Inflammatory macrophage (primary cell): ENCODE results near the gene TOP1.

ENCODE experiments used
- DNase-seq, 2 donors: peaks; one replicate each; pipeline ENCODE4 v3.0.0-alpha.2; 2020 to 2022

TOP1 gene

GRCh38 chr20:41038149-41038877 is 9.7 kb downstream of the TOP1 start:
- no peak for DNase-seq

DNA sequence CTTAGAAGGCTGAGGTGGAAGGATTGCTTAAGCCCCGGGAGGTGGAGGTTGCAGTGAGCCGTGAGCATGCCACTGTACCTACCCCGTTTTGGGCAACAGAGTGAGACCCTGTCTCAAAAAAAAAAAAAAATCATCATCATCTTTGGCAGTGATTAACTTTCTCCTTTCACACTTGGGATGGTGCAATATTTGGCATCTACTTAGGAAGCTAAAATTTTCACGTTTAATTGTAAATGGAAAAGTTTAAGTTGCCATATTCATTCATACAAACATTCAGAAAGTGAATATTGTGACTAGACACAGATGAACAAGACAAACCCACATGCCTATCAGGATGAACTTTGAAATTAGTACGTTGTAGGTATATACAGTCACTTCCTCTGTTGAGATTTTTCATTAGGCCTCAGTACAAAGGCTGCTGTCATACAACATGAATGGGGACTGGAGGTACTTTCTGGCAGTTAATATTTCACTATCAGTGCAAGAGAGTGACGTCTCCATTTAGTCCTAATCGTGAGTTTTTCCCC is 10.3 kb downstream of the TOP1 start:
- no peak for DNase-seq

DNA sequence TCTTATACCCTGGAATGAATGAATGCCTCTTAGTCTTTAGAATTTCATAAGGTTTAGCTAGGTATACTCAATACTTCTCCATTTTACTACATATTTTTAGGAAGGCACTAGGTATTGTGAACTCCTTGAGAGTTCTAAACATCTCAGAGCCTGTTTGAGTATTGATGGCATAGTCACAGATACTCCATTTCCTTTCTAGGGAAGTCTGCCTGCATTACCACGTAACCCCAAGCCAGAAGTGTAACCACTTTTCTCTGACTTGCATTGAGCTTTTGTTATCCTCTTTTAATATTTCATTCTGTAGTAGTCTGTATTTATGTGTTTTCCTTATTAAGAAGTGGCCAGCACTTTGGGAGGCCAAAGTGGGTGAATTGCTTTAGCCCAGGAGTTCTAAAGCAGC is 12.2 kb downstream of the TOP1 start:
- DNase-seq: no peak

DNA sequence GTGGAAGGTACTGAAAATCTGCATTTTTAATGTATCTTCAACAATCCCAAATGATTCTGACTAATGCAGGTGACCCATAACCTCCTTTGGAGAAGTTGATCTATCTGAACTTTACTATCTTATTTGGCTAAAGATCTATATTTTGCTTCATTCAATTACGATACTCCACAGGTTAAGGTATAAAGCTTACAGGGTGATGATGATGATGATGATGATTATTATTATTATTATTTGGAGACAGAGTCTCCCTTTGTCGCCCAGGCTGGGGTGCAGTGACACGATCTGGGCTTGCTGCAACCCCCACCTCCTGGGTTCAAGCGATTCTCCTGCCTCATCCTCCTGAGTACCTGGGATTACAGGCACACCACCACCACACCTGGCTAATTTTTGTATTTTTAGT is 13.1 kb downstream of the TOP1 start:
- DNase-seq: no peak

DNA sequence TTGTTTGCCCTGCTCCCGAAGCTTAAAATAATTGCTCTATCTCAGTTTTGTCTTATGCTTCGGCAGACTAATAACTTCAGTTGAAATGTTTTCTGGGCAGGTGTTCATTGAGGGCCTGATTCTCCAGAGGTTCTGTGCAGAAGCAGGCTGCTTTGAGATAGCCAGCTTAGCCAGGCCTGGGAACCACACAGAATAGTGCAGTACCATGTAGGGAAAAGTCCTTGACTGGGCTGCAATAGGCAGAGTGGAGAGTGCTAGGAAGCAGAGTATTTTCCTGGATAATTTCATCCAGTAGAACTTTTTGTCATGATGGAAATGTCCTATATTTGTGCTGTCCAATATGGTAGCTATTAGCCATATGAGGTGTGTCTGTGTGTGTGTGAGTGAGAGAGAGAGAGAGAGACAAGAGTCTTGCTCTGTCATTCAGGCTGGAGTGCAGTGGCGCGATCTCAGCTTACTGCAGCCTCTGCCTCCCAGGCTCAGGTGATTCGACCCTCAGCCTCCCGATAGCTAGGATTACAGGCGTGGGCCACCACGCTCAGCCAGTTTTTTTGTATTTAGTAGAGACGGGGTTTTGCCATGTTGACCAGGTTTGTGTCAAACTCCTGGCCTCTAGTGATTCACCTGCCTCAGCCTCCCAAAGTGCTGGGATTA is 15.9 kb downstream of the TOP1 start:
- DNase-seq: no peak

GRCh38 chr20:41045671-41046070 is 17.0 kb downstream of the TOP1 start:
- no peak for DNase-seq

- no peak for DNase-seq
Measured at GRCh38 chr20:41046716-41047115, 18.1 kb downstream of the TOP1 start.

DNA sequence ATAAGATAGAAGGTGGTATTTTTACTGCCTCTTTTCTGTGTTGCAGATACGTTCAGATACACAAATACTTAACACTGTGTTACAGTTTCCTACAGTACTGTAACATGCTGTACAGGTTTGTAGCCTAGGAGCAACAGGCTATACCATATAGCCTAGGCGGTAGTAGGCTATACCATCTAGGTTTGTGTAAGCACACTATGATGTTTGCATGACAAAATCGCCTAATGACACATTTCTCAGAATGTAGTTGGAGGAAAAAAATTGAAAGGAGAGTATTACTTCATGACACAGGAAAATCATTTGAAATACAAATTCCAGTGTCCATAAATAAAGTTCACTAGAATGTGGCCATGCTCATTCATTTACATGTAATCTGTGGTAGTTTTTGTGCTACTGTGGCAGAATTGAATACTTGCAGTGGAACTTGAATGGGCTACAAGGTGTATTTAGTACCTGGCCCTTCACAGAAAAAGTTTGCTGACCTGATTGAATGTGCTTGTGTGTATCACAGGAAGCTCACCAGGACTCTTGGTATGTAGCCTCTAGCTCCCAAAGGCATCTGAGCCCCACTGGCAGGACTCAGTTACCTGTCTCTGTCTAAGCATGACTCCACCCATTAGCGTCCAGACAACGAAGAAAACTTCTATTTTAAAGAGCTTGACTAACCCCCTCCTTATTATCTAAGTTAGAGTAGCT is 18.8 kb downstream of the TOP1 start:
- DNase-seq: no peak

DNA sequence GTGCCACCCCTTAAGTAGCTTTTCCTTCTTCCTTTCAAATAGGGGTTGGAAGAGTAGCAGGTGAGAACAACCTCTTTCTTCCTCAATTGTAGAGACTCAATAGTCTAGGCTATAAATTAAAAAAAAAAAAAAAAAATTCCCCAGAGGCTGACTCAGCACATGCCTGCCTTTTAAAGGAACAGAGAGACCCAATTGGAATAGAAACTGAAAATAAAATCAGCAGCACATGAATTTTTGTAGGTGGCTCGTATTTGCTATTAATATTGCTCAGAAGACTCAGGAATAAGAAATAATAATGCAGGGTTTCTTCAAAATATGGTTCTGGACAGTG is 19.3 kb downstream of the TOP1 start:
- peak in 1 of 2 donors; percentile 35 for DNase-seq

- no peak for DNase-seq
Measured at GRCh38 chr20:41048461-41049301, 20.1 kb downstream of the TOP1 start.

GRCh38 chr20:41049451-41049850 is 20.8 kb downstream of the TOP1 start:
- no peak for DNase-seq

DNA sequence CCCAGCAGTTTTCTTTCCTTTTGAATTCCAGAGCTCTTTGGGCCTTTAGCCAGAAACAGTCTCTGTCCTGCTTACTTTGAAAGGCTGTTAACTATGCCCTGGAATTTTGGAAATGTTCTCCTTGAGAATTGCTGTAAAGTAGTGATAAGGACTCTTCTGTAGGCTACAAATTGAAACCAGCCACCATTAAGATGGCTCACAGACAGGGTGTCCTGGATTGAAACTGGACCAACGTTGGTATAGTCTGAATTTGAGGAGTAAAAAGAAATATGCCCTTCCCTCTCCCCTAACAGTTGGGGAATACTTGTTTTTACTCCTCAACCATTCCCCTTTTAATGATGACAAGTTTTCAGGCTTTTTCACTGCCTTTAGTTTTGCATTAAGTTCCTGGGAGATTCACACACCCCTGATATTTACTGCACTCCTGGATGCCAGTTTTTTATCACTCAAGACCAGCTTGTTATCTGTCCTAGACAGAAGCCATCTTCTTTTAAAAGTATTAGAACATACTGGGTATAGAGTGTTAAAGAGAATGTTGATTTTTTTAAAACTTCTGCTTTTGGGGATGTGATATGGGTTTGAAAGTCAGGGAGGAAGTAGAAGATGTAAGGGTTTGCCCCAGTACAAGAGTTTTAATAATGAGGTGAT is 21.9 kb downstream of the TOP1 start:
- DNase-seq: peak in 1 of 2 donors; percentile 37

DNA sequence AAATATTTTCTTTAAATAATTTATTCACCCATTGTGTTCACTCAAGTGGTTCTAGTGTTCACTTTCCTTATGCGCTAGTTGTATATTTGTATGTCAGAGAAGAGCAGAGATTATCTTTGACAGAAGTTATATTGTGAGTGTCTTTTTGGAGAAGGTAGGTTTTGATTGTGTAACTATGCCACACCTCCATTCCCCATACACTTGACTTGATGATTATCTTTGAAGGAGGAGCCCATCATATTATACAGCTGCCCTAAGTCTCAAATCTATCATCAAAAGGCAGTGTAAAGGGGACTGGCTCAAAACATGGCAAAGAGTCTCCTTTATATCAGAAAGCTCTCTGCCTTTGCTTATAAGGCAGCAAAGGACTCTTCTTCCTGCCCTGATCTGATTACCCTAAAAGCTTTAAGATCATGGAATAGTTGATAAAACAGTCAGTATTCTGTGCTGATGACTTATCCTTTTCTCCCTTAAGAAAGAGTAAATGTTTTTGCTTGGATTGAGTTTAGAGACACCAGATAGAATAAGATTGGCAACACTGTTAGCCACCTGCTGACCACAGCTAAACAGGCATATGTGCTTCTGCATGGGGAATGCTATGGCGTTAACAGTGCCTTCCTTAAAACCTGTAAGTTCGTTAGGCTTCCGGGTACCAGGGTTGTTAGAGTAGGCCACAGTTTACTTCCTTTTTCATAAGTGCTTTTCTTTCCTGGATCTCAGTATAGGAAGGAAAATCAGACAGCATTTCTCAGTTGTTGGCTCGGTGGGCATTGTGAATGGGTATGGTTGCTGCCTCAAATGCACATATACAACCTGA is 22.6 kb downstream of the TOP1 start:
- peak; percentile 53 to 55 for DNase-seq

- no peak for DNase-seq
Measured at GRCh38 chr20:41052742-41053419, 24.3 kb downstream of the TOP1 start.

DNA sequence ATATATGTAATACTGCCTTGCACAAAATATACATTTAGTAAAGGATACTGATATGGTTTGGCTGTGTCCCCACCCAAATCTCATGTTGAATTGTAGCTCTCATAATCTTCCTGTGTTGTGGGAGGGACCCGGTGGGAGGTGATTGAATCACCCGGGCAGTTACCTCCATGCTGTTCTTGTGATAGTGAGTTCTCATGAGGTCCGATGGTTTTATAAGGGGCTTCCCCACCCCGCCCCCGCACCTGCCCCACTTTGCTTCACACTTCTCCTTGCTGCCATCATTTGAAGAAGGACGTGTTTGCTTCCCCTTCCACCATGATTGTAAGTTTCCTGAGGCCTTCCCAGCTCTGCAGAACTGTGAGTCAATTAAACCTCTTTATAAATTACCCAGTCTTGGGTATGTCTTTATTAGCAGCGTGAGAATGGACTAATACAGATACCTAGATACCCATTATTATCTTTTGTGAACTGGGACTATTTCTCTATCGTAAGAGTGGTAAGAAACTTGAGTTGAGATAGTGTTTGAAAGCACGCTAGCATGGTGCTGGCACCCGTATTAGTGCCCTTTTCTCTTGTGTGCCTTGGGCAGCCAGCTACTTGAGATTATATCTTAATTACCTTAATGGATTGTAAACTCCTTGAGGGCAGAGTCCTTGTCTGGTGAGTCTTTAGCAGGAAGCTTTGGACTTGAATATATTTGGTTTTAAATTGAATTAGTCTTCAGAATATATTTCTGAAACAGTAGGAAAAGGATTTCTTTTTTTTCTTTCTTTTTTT is 25.6 kb downstream of the TOP1 start:
- DNase-seq: no peak

GRCh38 chr20:41054847-41055230 is 26.2 kb downstream of the TOP1 start:
- no peak for DNase-seq

DNA sequence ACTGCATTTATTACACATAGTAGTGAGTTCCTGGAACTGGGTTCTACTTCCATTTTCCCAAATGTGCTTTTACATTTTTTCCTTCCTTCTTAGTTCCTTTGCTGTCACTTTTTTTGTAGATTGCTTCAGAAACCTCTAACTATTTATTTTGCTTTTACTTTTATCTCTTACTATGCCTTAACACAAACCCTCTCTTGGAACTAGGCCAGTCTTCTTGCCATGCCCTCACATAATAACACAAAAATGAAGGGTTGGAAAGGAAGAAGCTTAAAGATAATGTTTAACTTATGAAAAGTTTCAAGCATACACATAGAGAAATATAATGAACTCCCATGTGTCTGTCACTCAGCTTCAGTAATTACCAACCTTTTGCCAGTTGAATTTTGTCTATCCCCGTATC is 27.1 kb downstream of the TOP1 start:
- DNase-seq: no peak

DNA sequence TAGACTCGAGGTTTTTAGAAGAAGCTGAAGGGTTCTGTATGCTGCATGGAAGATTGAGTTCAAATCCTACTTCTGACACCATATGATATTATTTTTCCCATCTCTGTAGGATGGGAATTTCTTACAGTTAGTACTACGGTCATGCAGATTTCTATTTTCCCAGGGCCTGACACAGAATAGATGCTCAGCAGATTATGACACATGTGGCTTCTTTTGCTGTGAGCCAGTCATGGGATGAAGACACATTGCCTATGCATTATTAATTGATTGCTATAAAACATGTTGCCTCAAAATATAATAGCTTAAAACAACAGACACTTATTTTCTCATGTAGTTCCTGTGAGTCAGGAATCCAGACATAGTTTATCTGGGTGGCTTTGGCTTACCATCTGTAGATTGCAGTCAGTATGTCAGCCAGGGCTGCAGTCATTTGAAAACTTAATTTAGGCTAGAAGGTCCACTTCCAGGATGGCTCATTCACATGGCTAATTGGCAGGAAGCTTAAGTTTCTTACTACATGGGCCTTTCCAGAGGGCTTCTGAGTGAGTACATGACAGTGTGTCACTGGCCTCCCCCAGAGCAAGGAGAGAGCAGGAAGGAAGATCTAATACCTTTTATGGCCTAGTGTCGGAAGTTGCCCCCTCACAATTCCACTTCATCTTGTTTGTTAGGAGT is 29.5 kb downstream of the TOP1 start:
- DNase-seq: peak; percentile 76 to 94
